IPS-15b (cell line): Measurements from ENCODE around the gene NPEPL1.
A peak's percentile ranks its signal among the peaks of the same experiment; 100 is the strongest.
"Not testable (repeated sequence)": the region's sequence is repeated elsewhere in the genome, so short reads cannot be mapped to it uniquely, and the experiment has no call there.

Experiments
- H3K27me3 ChIP-seq: one replicate; pipeline ENCODE4 v1.6.1; 2013; ENCODE audit warnings: low read length; ENCODE audit not compliant: control insufficient read depth, insufficient read depth
- H3K36me3 ChIP-seq: one replicate; pipeline ENCODE4 v1.6.1; 2013; ENCODE audit warnings: low read length; ENCODE audit not compliant: control insufficient read depth, insufficient read depth
- H3K4me1 ChIP-seq: one replicate; pipeline ENCODE4 v1.6.1; 2013; ENCODE audit warnings: mild to moderate bottlenecking, low read length; ENCODE audit not compliant: control insufficient read depth, insufficient read depth
- H3K4me3 ChIP-seq: one replicate; pipeline ENCODE4 v1.5.1; 2013; ENCODE audit warnings: low read depth, low read length
- H3K9ac ChIP-seq: one replicate; pipeline ENCODE4 v1.6.1; 2013; ENCODE audit warnings: low read depth, mild to moderate bottlenecking, low read length
- H3K9me3 ChIP-seq: one replicate; pipeline ENCODE4 v1.6.1; 2013; ENCODE audit warnings: mild to moderate bottlenecking, low read length; ENCODE audit not compliant: control insufficient read depth, insufficient read depth

The NPEPL1 gene

GRCh38 chr20:58692579-58693225, at the start of gene NPEPL1:
Gene NPEPL1, plus strand, starts transcription at chr20:58692800. Its CDS starts 101 bp downstream, at chr20:58692901.
- no peaks in the 10 kb centered on the region for H3K9me3 ChIP-seq
- peaks cover 25% of the 10 kb centered on the region for H3K36me3 ChIP-seq
- peak within 1 kb of the TSS; percentile 8 for H3K4me3 ChIP-seq
- H3K4me1 ChIP-seq: peaks cover 12% of the 10 kb centered on the region
- no peaks in the 10 kb centered on the region for H3K27me3 ChIP-seq
- H3K9ac ChIP-seq: peak within 1 kb of the TSS; percentile 54

GRCh38 chr20:58642896-58643295, 49.7 kb upstream of the NPEPL1 start:
- H3K4me1 ChIP-seq, H3K9ac ChIP-seq, H3K27me3 ChIP-seq, H3K9me3 ChIP-seq, H3K4me3 ChIP-seq, H3K36me3 ChIP-seq: not testable (repeated sequence)

GRCh38 chr20:58645412-58645968, 47.1 kb upstream of the NPEPL1 start:
- H3K4me3 ChIP-seq: no peak overlapping the region
- H3K9ac ChIP-seq: no peak overlapping the region
- no peaks in the 10 kb centered on the region for H3K27me3 ChIP-seq
- H3K9me3 ChIP-seq: no peaks in the 10 kb centered on the region
- peaks cover 6% of the 10 kb centered on the region for H3K4me1 ChIP-seq
- H3K36me3 ChIP-seq: no peaks in the 10 kb centered on the region

- H3K4me3 ChIP-seq: no peak overlapping the region
- no peaks in the 10 kb centered on the region for H3K36me3 ChIP-seq
- no peaks in the 10 kb centered on the region for H3K27me3 ChIP-seq
- no peaks in the 10 kb centered on the region for H3K9me3 ChIP-seq
- peaks cover 6% of the 10 kb centered on the region for H3K4me1 ChIP-seq
- H3K9ac ChIP-seq: no peak overlapping the region
Measured at GRCh38 chr20:58646257-58646656, 46.3 kb upstream of the NPEPL1 start.

- Histone ChIP-seq H3K4me1 (peaks cover 6% of the 10 kb centered on the region), H3K4me3 (no peak overlapping the region), H3K9ac (no peak overlapping the region), H3K27me3 (no peaks in the 10 kb centered on the region), H3K36me3 (no peaks in the 10 kb centered on the region), H3K9me3 (no peaks in the 10 kb centered on the region)
Measured at GRCh38 chr20:58646703-58647102, 45.9 kb upstream of the NPEPL1 start.

- Histone ChIP-seq H3K36me3 (no peaks in the 10 kb centered on the region), H3K4me3 (no peak overlapping the region), H3K4me1 (peaks cover 6% of the 10 kb centered on the region), H3K27me3 (no peaks in the 10 kb centered on the region), H3K9ac (no peak overlapping the region), H3K9me3 (no peaks in the 10 kb centered on the region)
Measured at GRCh38 chr20:58647162-58647795, 45.3 kb upstream of the NPEPL1 start.

GRCh38 chr20:58647796-58648501, 44.7 kb upstream of the NPEPL1 start:
- Histone ChIP-seq H3K4me3 (no peak overlapping the region), H3K9ac (no peak overlapping the region), H3K27me3 (no peaks in the 10 kb centered on the region), H3K4me1 (peaks cover 6% of the 10 kb centered on the region), H3K9me3 (no peaks in the 10 kb centered on the region), H3K36me3 (no peaks in the 10 kb centered on the region)

- H3K9me3 ChIP-seq, H3K9ac ChIP-seq, H3K4me3 ChIP-seq, H3K27me3 ChIP-seq, H3K4me1 ChIP-seq, H3K36me3 ChIP-seq: not testable (repeated sequence)
Measured at GRCh38 chr20:58648502-58648825, 44.1 kb upstream of the NPEPL1 start.

GRCh38 chr20:58649288-58650180, 43.1 kb upstream of the NPEPL1 start:
- Histone ChIP-seq H3K9me3 (no peaks in the 10 kb centered on the region), H3K4me1 (peaks cover 10% of the 10 kb centered on the region), H3K9ac (peak overlapping the region; percentile 72), H3K4me3 (peak overlapping the region; percentile 90), H3K27me3 (no peaks in the 10 kb centered on the region), H3K36me3 (no peaks in the 10 kb centered on the region)

- Histone ChIP-seq H3K9ac (peak overlapping the region; percentile 72), H3K4me1 (peaks cover 17% of the 10 kb centered on the region), H3K9me3 (no peaks in the 10 kb centered on the region), H3K36me3 (no peaks in the 10 kb centered on the region), H3K27me3 (no peaks in the 10 kb centered on the region), H3K4me3 (peak overlapping the region; percentile 90)
Measured at GRCh38 chr20:58650181-58650775, 42.3 kb upstream of the NPEPL1 start.
